D721Med (cell line): ENCODE measurements around the gene DOCK1.

Experiments
- DNase-seq: peaks from one replicate; pipeline ENCODE4 v3.0.0; 2011; ENCODE audit warnings: low spot score; ENCODE audit not compliant: insufficient read length
- FAIRE-seq: peaks from 2 replicates; lab custom pipeline; 2011; peaks lifted over from hg19 to GRCh38; lab: Jason Lieb, UNC
- CTCF ChIP-seq: IDR thresholded peaks from 2 replicates; pipeline ENCODE4 v1.5.1; 2012; ENCODE audit warnings: mild to moderate bottlenecking, control low read depth; ENCODE audit not compliant: insufficient read depth; ENCODE audit errors: missing control alignments

DOCK1 gene

GRCh38 chr10:126979311-126979710, 74.1 kb downstream of the DOCK1 start:
- TF ChIP-seq CTCF, result no peak
- DNase-seq, result no peak
- FAIRE-seq, result no peak

DNA sequence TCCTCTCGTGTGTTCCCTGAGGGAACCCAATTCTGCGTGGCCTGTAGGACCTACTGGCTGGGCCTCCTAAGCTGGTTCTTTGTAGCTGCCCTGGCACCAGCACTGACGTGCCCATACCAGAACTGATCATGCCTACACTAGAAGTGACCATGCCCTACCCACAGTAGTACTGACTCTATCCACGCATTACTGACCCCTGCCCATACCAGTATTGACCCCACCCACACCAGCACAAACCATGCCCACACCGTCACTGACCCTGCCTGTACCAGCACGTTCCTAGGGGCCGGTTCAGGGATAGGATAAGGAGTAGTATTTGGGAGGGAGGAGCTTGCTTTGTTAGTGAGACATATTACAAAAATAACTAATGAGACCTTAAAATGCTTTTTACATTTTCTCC, 88.0 kb downstream of the DOCK1 start:
- no peak for FAIRE-seq
- no peak for DNase-seq
- TF ChIP-seq CTCF, result no peak

GRCh38 chr10:126997801-126998590, 92.8 kb downstream of the DOCK1 start:
- no peak for TF ChIP-seq CTCF
- FAIRE-seq (no peak), DNase-seq (no peak)

DNA sequence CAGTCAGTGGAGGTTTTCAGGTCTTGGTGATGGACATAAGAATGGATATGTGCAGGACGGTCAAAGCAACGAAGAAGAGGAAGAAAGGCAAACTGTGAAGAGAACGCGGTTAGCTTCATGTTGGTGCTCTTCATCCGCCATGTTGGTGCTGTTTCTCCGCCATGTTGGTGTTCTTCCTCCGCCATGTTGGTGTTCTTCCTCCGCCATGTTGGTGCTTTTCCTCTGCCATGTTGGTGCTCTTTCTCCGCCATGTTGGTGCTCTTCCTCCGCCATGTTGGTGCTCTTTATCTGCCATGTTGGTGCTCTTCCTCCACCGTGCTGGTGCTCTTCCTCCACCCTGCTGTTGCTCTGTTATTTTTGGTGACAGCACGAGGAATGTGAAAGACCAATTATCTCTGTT, 95.4 kb downstream of the DOCK1 start:
- FAIRE-seq, result no peak
- no peak for TF ChIP-seq CTCF
- no peak for DNase-seq

DNA sequence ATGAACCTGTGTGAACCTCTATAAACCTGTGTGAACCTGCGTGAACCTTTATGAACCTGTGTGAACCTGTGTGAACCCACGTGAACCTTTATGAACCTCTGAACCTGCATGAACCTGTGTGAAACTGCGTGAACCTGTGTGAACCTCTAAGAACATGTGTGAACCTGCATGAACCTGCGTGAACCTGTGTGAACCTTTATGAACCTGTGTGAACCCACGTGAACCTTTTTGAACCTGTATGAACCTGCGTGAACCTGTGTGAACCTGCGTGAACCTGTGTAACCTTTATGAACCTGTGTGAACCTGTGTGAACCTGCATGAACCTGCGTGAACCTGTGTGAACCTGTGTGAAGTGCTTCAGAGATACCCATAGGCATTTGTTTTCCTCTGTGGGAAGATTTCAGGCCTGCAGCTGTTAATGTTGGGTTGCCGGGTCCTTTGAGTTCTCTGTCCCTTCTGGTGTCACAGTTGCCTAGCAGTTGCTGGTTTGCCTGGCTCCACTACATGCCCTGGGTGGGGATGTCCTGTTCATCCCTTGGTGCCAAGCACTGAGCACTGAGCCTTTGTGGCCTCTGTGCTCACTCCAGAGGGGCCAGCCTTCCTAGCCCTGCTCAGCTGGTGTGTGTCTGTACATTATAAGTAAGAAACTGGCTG, 97.9 kb downstream of the DOCK1 start:
- DNase-seq (no peak), FAIRE-seq (no peak)
- TF ChIP-seq CTCF, result no peak

- DNase-seq (no peak), FAIRE-seq (no peak)
- no peak for TF ChIP-seq CTCF
These were observed 101.2 kb downstream of the DOCK1 start for GRCh38 chr10:127006453-127006852.

- no peak for FAIRE-seq
- TF ChIP-seq CTCF, result no peak
- no peak for DNase-seq
These were observed 104.1 kb downstream of the DOCK1 start for GRCh38 chr10:127009366-127009765.
